ENCODE results near the gene SLC9A3.

SLC9A3 gene

GRCh38 chr5:555058-555623 lies 30.9 kb upstream of the SLC9A3 start:
- Histone ChIP-seq H3K9me3 (ENCODE audit: insufficient read depth, low read depth, low read length) (no peaks in the 10 kb centered on the region), H3K4me3 (ENCODE audit: low read length) (no peak overlapping the region), H3K27me3 (ENCODE audit: insufficient read depth, low read length) (peaks cover 14% of the 10 kb centered on the region), H3K4me1 (ENCODE audit: insufficient read depth, low read length) (no peaks in the 10 kb centered on the region), H3K9ac (ENCODE audit: low read depth, low read length) (no peak overlapping the region), H3K36me3 (ENCODE audit: insufficient read depth, low read length) (no peaks in the 10 kb centered on the region), H3K27ac (ENCODE audit: low read depth, low read length) (no peak overlapping the region)
- 90% methylated on average over 27 of the region's 27 CpGs for WGBS

DNA sequence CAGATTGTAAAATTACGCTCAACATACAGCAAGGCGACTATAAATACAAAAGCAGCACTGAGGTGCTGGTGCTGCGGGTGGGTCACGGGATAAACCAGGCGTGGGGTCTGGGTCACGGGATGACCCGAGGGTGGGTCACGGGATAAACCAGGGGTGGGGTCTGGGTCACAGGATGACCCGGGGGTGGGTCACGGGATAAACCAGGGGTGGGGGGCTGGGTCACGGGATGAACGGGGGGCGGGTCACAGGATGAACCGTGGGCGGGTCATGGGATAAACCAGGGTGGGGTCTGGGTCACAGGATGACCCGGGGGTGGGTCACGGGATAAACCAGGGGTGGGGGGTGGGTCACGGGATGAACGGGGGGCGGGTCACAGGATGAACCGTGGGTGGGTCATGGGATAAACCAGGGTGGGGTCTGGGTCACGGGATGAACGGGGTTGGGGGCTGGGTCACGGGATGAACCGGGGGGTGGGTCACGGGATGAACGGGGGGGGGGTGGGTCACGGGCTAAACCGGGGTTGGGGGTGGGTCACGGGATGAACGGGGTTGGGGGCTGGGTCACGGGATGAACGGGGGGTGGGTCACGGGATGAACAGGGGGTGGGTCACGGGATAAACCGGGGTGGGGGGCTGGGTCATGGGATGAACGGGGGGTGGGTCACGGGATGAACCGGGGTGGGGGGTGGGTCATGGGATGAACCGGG lies 30.2 kb upstream of the SLC9A3 start:
- H3K9me3 ChIP-seq (ENCODE audit: insufficient read depth, low read depth, low read length), result no peaks in the 10 kb centered on the region
- WGBS, result 93% methylated on average over 22 of the region's 40 CpGs
- no peaks in the 10 kb centered on the region for H3K4me1 ChIP-seq (ENCODE audit: insufficient read depth, low read length)
- H3K36me3 ChIP-seq (ENCODE audit: insufficient read depth, low read length), result no peaks in the 10 kb centered on the region
- H3K4me3 ChIP-seq (ENCODE audit: low read length), result no peak overlapping the region
- no peak overlapping the region for H3K9ac ChIP-seq (ENCODE audit: low read depth, low read length)
- H3K27ac ChIP-seq (ENCODE audit: low read depth, low read length), result no peak overlapping the region
- peaks cover 14% of the 10 kb centered on the region for H3K27me3 ChIP-seq (ENCODE audit: insufficient read depth, low read length)

GRCh38 chr5:553874-554273 lies 29.6 kb upstream of the SLC9A3 start:
- Histone ChIP-seq H3K4me1 (ENCODE audit: insufficient read depth, low read length) (no peaks in the 10 kb centered on the region), H3K27ac (ENCODE audit: low read depth, low read length) (no peak overlapping the region), H3K27me3 (ENCODE audit: insufficient read depth, low read length) (peaks cover 19% of the 10 kb centered on the region), H3K9ac (ENCODE audit: low read depth, low read length) (no peak overlapping the region), H3K4me3 (ENCODE audit: low read length) (no peak overlapping the region), H3K36me3 (ENCODE audit: insufficient read depth, low read length) (no peaks in the 10 kb centered on the region), H3K9me3 (ENCODE audit: insufficient read depth, low read depth, low read length) (no peaks in the 10 kb centered on the region)
- 49% methylated on average over 13 of the region's 13 CpGs for WGBS

DNA sequence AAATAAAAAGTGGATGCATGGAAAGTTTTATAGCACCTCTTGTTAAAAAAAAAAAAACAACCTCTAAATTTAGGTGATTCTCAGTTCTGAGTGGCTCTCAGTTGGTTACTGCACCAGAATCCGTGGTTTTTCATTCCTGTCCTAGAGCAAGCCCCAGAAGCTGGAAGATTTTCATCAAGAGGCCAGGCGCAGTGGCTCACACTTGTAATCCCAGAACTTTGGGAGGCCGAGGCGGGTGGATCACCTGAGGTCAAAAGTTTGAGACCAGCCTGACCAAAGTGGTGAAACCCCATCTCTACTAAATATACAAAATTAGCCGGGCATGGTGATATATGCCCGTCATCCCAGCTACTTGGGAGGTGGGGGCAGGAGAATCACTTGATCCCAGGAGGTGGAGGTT lies 27.2 kb upstream of the SLC9A3 start:
- no peak overlapping the region for H3K9ac ChIP-seq (ENCODE audit: low read depth, low read length)
- no peaks in the 10 kb centered on the region for H3K9me3 ChIP-seq (ENCODE audit: insufficient read depth, low read depth, low read length)
- no peaks in the 10 kb centered on the region for H3K4me1 ChIP-seq (ENCODE audit: insufficient read depth, low read length)
- no peak overlapping the region for H3K4me3 ChIP-seq (ENCODE audit: low read length)
- no peak overlapping the region for H3K27ac ChIP-seq (ENCODE audit: low read depth, low read length)
- H3K27me3 ChIP-seq (ENCODE audit: insufficient read depth, low read length), result peaks cover 28% of the 10 kb centered on the region
- 90% methylated on average over 6 of the region's 6 CpGs for WGBS
- H3K36me3 ChIP-seq (ENCODE audit: insufficient read depth, low read length), result no peaks in the 10 kb centered on the region

GRCh38 chr5:549229-549628 lies 25.0 kb upstream of the SLC9A3 start:
- H3K4me3 ChIP-seq (ENCODE audit: low read length), result no peak overlapping the region
- H3K9me3 ChIP-seq (ENCODE audit: insufficient read depth, low read depth, low read length), result no peaks in the 10 kb centered on the region
- H3K4me1 ChIP-seq (ENCODE audit: insufficient read depth, low read length), result no peaks in the 10 kb centered on the region
- H3K27me3 ChIP-seq (ENCODE audit: insufficient read depth, low read length), result peaks cover 28% of the 10 kb centered on the region
- H3K36me3 ChIP-seq (ENCODE audit: insufficient read depth, low read length), result no peaks in the 10 kb centered on the region
- no peak overlapping the region for H3K27ac ChIP-seq (ENCODE audit: low read depth, low read length)
- 100% methylated on average over 2 of the region's 2 CpGs for WGBS
- no peak overlapping the region for H3K9ac ChIP-seq (ENCODE audit: low read depth, low read length)

DNA sequence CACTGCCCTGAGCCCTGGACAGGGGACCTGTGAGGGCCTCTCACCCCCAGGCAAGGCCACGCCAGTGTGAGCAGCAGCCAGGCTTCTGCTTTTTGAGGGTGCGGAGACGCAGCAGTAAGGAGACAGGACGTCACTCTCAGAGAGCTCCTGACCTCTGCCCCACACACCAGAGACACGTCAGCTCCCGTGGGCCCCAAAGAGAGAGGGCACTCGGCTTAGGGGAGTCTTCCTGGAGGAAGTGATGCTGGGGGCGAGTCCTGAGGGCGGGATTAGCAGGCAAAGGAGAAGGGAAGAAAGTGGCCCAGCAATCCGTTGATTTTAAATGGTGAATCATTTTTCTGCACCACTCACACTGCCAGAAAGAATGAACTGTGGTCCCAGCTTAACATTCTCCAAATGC lies 24.0 kb upstream of the SLC9A3 start:
- 83% methylated on average over 10 of the region's 10 CpGs for WGBS
- H3K9ac ChIP-seq (ENCODE audit: low read depth, low read length), result no peak overlapping the region

GRCh38 chr5:547086-547924 lies 23.1 kb upstream of the SLC9A3 start:
- no peak overlapping the region for H3K4me3 ChIP-seq (ENCODE audit: low read length)
- peaks cover 28% of the 10 kb centered on the region for H3K27me3 ChIP-seq (ENCODE audit: insufficient read depth, low read length)
- 90% methylated on average over 22 of the region's 22 CpGs for WGBS
- H3K9ac ChIP-seq (ENCODE audit: low read depth, low read length), result no peak overlapping the region
- no peaks in the 10 kb centered on the region for H3K4me1 ChIP-seq (ENCODE audit: insufficient read depth, low read length)
- H3K9me3 ChIP-seq (ENCODE audit: insufficient read depth, low read depth, low read length), result no peaks in the 10 kb centered on the region
- no peak overlapping the region for H3K27ac ChIP-seq (ENCODE audit: low read depth, low read length)
- no peaks in the 10 kb centered on the region for H3K36me3 ChIP-seq (ENCODE audit: insufficient read depth, low read length)

More for the DNA sequence above, 24.0 kb upstream of the SLC9A3 start:
- H3K9me3 ChIP-seq (ENCODE audit: insufficient read depth, low read depth, low read length), result no peaks in the 10 kb centered on the region
- H3K4me3 ChIP-seq (ENCODE audit: low read length), result no peak overlapping the region
- no peak overlapping the region for H3K27ac ChIP-seq (ENCODE audit: low read depth, low read length)
- peaks cover 28% of the 10 kb centered on the region for H3K27me3 ChIP-seq (ENCODE audit: insufficient read depth, low read length)
- no peaks in the 10 kb centered on the region for H3K4me1 ChIP-seq (ENCODE audit: insufficient read depth, low read length)
- no peaks in the 10 kb centered on the region for H3K36me3 ChIP-seq (ENCODE audit: insufficient read depth, low read length)

GRCh38 chr5:546376-546908 lies 22.2 kb upstream of the SLC9A3 start:
- peaks cover 23% of the 10 kb centered on the region for H3K27me3 ChIP-seq (ENCODE audit: insufficient read depth, low read length)
- no peaks in the 10 kb centered on the region for H3K4me1 ChIP-seq (ENCODE audit: insufficient read depth, low read length)
- no peak overlapping the region for H3K9ac ChIP-seq (ENCODE audit: low read depth, low read length)
- H3K4me3 ChIP-seq (ENCODE audit: low read length), result no peak overlapping the region
- 94% methylated on average over 14 of the region's 14 CpGs for WGBS
- no peak overlapping the region for H3K27ac ChIP-seq (ENCODE audit: low read depth, low read length)
- no peaks in the 10 kb centered on the region for H3K9me3 ChIP-seq (ENCODE audit: insufficient read depth, low read depth, low read length)
- H3K36me3 ChIP-seq (ENCODE audit: insufficient read depth, low read length), result no peaks in the 10 kb centered on the region

DNA sequence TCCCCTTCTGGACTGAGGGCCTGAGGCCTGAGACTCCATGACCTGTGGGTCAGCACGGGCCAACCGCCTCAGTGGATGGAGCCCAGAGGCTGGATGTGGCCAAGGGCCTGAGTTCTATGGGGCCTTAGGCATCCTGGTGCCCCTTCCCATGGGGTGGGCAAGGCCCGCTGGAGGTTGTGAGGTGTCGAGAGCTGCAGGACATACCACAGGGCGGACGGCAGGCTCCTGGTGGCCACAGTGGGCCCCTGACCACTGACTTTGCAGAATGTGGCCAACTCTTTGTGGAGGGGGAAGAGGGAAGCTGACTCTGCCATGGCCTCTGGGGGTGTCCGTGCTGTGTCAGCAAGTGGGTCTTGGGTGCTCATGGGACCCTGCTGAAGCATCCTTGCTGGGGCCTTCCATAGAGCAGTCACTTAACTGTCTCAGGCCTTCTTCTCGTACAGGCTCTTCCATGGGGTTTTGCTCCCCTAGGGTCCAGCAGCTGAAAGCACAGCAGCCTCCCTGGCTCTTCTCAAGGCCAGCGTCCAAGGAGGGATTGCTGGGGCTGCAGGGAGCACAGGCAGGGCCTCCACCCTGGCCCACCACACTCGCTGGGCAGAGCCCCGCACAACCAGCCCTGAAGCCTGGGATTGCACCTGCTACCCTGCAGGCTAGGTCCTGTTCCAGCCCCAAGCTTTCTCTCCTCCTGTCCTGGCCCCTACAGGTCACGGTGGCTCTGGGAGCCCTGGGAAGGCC lies 21.6 kb upstream of the SLC9A3 start:
- H3K27ac ChIP-seq (ENCODE audit: low read depth, low read length), result no peak overlapping the region
- no peaks in the 10 kb centered on the region for H3K9me3 ChIP-seq (ENCODE audit: insufficient read depth, low read depth, low read length)
- 93% methylated on average over 12 of the region's 12 CpGs for WGBS
- no peaks in the 10 kb centered on the region for H3K36me3 ChIP-seq (ENCODE audit: insufficient read depth, low read length)
- no peak overlapping the region for H3K9ac ChIP-seq (ENCODE audit: low read depth, low read length)
- H3K4me1 ChIP-seq (ENCODE audit: insufficient read depth, low read length), result no peaks in the 10 kb centered on the region
- no peak overlapping the region for H3K4me3 ChIP-seq (ENCODE audit: low read length)
- H3K27me3 ChIP-seq (ENCODE audit: insufficient read depth, low read length), result peaks cover 17% of the 10 kb centered on the region

DNA sequence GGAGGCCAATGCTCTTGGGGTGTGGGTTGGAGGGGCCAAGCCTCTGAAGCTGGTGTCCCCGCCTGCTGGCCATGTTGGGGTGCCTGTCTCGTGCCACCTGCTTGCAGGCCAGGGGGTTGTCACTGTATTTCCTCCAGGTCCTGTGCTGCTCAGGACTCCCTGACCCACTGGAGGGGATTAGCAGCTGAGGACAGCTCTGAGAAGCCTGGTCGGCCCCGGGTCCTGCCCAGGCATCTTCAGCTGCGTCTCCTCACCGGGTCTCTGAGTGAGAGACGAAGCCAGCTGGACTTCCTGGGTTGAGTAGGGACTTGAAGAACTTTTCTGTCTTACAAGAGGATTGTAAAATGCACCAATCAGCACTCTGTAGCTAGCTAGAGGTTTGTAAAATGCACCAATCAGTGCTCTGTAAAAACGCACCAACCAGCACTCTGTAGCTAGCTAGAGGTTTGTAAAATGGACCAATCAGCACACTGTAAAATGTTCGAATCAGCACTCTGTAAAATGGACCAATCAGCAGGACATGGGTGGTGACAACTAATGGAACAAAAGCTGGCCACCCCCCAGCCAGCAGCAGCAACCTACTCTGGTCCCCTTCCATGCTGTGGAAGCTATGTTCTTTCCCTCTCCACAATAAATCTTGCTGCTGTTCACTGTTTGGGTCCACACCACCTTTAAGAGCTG lies 20.6 kb upstream of the SLC9A3 start:
- Histone ChIP-seq H3K4me3 (ENCODE audit: low read length) (no peak overlapping the region), H3K27ac (ENCODE audit: low read depth, low read length) (no peak overlapping the region), H3K27me3 (ENCODE audit: insufficient read depth, low read length) (peaks cover 14% of the 10 kb centered on the region), H3K4me1 (ENCODE audit: insufficient read depth, low read length) (no peaks in the 10 kb centered on the region), H3K36me3 (ENCODE audit: insufficient read depth, low read length) (no peaks in the 10 kb centered on the region), H3K9ac (ENCODE audit: low read depth, low read length) (no peak overlapping the region), H3K9me3 (ENCODE audit: insufficient read depth, low read depth, low read length) (no peaks in the 10 kb centered on the region)
- WGBS, result 89% methylated on average over 9 of the region's 9 CpGs

Data from HUES64 (cell line).